Skin epidermis (tissue), 12 donors: ENCODE measurements around the gene EBF3.

Experiments used
- H3K27ac ChIP-seq, 21 experiments: fragments of 200-600 bp; sonication (generic) in 11 of 21; one replicate each; pipeline ENCODE4 v1.5.0; 2020; ENCODE audit warnings: mild to moderate bottlenecking in 3 of 21, inconsistent platforms in 2 of 21, moderate library complexity in 2 of 21
- H3K4me3 ChIP-seq, 7 experiments: fragments of 200-600 bp; sonication (generic) in 2 of 7; one replicate each; pipeline ENCODE4 v1.5.0; 2020; ENCODE audit warnings: inconsistent platforms in 2 of 7, mild to moderate bottlenecking in 2 of 7, moderate library complexity in 1 of 7

Gene EBF3, protein sequence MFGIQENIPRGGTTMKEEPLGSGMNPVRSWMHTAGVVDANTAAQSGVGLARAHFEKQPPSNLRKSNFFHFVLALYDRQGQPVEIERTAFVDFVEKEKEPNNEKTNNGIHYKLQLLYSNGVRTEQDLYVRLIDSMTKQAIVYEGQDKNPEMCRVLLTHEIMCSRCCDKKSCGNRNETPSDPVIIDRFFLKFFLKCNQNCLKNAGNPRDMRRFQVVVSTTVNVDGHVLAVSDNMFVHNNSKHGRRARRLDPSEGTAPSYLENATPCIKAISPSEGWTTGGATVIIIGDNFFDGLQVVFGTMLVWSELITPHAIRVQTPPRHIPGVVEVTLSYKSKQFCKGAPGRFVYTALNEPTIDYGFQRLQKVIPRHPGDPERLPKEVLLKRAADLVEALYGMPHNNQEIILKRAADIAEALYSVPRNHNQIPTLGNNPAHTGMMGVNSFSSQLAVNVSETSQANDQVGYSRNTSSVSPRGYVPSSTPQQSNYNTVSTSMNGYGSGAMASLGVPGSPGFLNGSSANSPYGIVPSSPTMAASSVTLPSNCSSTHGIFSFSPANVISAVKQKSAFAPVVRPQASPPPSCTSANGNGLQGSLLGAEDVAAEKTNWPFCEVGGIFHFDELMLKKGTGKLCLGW

DNA sequence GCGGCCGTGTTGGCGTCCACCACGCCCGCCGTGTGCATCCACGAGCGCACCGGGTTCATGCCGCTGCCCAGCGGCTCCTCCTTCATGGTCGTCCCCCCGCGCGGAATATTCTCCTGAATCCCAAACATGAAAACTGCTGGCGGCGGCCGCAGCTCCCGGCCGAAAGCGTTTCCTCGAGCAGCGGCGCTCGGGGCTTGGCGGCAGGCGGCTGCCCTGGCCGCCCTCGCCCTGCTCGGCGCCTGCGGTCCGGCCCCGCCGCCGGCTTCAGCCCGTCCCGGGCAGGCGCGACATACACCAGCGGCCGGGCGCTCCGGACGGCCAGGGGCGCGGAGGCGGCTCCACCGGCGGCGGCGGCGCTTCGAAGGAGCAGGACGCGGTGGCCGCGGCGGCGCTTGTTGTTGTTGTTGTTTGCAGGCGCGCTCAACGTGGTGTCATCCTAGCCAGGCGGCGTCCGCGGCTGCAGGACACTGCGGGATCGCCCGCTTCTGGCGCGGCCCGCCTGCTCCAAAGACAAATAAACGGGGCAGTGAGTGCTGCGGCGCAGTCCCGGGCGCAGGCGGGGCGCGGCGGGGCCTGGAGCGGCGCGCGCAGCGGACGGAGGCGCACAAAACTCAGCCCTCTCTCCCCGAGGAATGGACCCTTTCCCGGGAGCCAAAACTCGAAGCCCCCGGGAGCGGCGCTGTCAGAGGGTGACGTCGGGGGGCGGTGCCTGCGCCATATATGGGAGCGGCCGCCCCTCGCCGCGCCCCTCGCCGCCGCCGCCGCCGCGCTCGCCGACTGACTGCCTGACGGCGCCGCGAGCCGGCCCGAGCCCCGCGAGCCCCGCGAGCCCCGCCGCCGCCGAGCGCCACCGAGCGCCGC lies at the start of gene EBF3:
TSS of gene EBF3 (minus strand) at position 634 of the 861 bp plus-strand sequence. CDS start at position 128, 506 bp downstream.
- Histone ChIP-seq H3K4me3 (peak within 1 kb of the TSS; percentile 36 to 54 (median 45)), H3K27ac (peak within 1 kb of the TSS in 13 of 21 experiments; percentile 20 to 70 (median 45))

DNA sequence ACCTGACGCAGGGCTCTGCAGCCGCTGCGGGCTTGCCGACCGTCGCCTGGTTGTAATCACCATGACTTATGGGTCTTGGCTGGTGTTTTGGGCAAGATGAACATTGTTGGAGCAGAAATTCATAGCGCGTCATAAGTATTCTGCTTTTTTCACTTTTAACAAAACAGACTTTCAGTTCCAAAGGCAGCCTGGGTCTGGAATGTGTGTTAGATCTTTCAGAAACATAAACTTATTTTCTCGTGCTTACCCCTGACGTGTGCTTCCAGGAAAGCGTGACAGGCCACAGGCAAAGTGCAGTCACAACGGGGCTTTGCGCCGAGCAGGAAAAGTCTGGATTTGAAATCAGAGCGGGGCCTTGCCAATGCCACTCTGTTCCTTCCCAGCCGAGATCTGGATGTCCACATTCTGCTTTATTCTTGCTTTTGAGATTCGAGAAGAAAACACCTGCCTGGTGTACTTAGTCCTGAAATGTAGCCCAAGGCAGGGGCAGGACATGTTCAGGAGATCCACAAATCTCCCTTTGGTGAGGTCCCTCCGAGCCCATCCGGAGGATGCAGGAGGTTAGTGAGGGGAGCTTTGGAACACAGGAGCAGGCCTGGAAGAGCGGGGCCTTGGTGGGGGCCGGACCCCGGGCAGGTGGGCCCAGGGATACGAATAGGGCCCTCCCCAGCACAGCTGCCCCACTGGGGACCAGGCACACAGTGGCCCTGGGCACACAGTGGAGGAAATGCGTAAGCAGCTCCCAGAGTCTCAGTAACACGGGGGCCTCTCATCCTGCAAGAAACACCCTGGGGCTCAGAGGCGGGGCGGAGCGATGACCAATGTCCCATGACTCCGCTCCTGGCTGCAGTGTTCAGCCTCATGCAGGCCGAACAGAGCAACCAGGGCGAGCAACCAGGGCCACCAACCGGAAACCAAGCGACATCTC lies 49.5 kb upstream of the EBF3 start:
- peak overlapping the region in 1 of 21 experiments; percentile 53 for H3K27ac ChIP-seq
- H3K4me3 ChIP-seq: no peak overlapping the region

DNA sequence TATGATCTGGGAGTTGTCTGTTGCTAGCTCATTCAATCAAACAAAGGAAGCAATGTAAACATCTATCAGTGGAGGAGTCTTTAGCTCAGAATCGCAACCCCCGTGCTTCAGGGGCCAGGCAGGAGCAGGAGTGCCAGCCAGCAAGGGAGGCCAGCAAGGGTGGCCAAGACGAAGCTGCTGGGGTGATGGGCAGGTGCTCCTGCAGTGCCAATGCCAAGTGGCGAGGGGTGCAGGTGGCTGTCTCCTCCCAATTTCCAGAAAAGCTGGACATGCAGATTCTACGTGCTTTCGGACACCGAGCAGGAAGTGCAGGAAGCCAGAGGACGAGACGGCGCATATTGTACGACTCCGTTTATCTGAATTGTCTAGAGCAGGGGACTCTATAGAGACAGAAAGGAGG lies 48.1 kb upstream of the EBF3 start:
- H3K4me3 ChIP-seq: no peak overlapping the region
- H3K27ac ChIP-seq: no peak overlapping the region

GRCh38 chr10:130010653-130011052 lies 46.6 kb upstream of the EBF3 start:
- H3K27ac ChIP-seq: no peak overlapping the region
- H3K4me3 ChIP-seq: no peak overlapping the region

- H3K27ac ChIP-seq: no peak overlapping the region
Observed at GRCh38 chr10:130009228-130009627, 45.2 kb upstream of the EBF3 start.

GRCh38 chr10:130003787-130004613 lies 39.9 kb upstream of the EBF3 start:
- Histone ChIP-seq H3K27ac (no peak overlapping the region), H3K4me3 (no peak overlapping the region)

More at GRCh38 chr10:130009228-130009627, 45.2 kb upstream of the EBF3 start:
- H3K4me3 ChIP-seq: no peak overlapping the region

GRCh38 chr10:130003166-130003565 lies 39.1 kb upstream of the EBF3 start:
- H3K27ac ChIP-seq: no peak overlapping the region
- H3K4me3 ChIP-seq: no peak overlapping the region

DNA sequence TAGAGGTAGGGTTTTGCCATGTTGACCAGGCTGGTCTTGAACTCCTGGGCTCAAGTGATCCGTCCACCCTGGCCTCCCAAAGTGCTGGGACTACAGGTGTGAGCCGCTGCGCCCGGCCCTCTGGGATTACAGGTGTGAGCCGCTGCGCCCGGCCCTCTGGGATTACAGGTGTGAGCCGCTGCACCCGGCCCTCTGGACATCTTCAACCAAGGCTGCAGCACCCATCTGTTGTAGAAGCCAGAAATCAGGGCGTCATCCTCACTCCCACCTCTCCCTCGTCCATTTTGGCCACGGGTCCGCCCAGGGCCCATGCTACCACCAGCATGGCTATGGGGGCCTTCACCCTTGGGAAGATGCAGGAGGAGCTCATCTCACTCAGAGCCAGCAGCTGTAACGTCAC lies 38.5 kb upstream of the EBF3 start:
- H3K4me3 ChIP-seq: no peak overlapping the region
- H3K27ac ChIP-seq: no peak overlapping the region

GRCh38 chr10:130000918-130001317 lies 36.8 kb upstream of the EBF3 start:
- H3K4me3 ChIP-seq: no peak overlapping the region

GRCh38 chr10:129999140-129999539 lies 35.1 kb upstream of the EBF3 start:
- no peak overlapping the region for H3K4me3 ChIP-seq
- H3K27ac ChIP-seq: no peak overlapping the region

More at GRCh38 chr10:130000918-130001317, 36.8 kb upstream of the EBF3 start:
- H3K27ac ChIP-seq: no peak overlapping the region

DNA sequence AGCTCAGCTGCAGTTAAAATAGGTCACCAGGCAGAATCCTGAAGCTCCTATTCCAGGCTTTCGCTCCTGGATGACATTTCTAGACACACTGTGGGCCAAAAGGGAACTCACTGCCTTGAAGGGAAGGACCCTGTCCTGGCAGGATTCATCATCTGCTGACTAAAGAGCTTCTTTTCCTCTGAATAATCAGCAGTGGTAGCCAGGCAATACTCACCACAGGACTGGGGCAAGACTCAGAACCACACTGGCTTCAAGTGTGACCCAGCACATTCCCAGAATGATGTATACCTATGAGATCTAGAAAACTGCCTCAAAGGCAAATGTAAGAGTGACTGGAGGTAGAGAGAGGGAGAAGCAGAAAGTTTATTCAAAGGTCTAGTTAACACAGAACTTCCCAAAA lies 29.5 kb upstream of the EBF3 start:
- no peak overlapping the region for H3K27ac ChIP-seq

DNA sequence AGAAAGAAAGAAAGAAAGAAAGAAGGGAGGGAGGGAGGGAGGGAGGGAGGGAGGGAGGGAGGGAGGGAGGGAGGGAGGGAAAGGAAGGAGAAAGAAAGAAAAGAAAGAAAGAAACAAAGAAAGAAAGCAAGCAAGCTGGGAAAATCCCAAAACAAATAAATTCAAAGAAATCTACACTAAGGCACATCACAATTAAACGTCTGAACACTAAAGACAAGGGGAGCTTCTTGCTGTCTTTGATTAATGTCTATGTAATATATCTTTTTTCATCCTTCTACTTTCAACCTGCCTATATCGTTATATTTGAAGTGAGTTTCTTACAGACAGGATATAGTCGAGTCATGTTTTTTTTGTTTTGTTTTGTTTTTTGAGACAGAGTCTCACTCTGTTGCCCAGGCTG lies 28.3 kb upstream of the EBF3 start:
- H3K27ac ChIP-seq: no peak overlapping the region
- H3K4me3 ChIP-seq: no peak overlapping the region

More for the DNA sequence above, 29.5 kb upstream of the EBF3 start:
- no peak overlapping the region for H3K4me3 ChIP-seq

DNA sequence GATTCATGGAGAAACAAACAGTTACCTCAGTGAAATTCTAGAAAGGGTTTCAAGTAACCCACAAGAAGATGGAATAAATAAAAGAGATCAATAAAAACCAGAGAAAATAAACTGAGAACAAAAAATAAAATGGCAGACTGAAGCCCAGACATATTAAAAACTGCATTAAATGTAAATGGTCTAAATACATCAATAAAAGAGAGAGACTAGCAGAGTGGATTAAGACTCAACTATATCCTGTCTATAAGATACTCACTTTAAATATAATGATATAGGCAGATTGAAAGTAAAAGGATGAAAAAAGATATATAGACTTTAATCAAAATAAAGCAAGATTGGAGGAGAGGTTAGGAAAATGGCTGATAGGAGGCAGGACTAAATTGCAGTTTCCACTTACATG lies 18.8 kb upstream of the EBF3 start:
- H3K27ac ChIP-seq: no peak overlapping the region
- H3K4me3 ChIP-seq: no peak overlapping the region

GRCh38 chr10:129978980-129979379 lies 14.9 kb upstream of the EBF3 start:
- Histone ChIP-seq H3K27ac (no peak overlapping the region), H3K4me3 (no peak overlapping the region)

- Histone ChIP-seq H3K4me3 (no peak overlapping the region), H3K27ac (no peak overlapping the region)
Observed at GRCh38 chr10:129978322-129978721, 14.2 kb upstream of the EBF3 start.

- H3K27ac ChIP-seq: no peak overlapping the region
- no peak overlapping the region for H3K4me3 ChIP-seq
Observed at GRCh38 chr10:129977794-129978193, 13.7 kb upstream of the EBF3 start.

GRCh38 chr10:129973674-129974059 lies 9.6 kb upstream of the EBF3 start:
- no peak overlapping the region for H3K4me3 ChIP-seq
- no peak overlapping the region for H3K27ac ChIP-seq

DNA sequence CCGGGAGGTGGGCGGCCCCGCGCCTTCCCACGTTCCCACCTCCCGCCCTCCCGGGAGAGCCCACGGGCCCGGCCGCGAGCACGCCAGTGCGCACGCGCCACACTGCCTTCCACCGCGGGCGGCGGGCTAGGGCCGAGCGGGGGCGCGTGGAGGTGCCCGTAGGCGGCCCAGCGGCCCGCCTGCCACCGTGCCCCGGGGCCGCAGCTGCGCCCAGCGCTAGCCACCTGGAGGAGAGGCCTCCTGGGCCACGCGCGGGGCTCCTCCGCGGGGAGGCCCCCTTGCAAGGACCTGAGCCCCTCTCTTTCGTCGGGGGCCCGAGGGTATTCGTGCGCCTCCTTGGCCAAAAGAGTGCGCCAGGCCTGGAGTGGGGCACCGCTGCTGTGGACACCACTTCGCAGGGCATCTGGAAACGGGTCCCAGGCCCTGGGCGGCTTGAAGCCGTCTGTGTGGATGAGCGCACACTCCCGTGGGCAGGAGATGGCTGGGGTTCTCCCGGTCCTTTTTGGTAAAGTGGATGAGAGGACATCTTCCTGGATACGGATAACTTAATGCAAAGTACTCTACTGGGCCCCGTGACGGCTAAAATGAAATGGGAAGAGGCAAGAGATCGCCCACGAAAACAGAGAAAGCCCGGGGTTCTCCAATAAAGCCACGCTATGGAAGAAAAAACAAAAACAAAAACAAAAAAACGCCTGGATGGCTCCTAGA lies 9.0 kb upstream of the EBF3 start:
- Histone ChIP-seq H3K27ac (no peak overlapping the region), H3K4me3 (no peak overlapping the region)
